Omental fat pad (tissue), 4 donors: ENCODE data around the gene GTSE1. TPM values are rescaled to one million over a fixed set of nuclear protein-coding genes. Genes with fewer than 3 reads are reported as not detected.

Experiments
- ATAC-seq: fragments of 150-250 bp; one replicate; pipeline ENCODE4 v1.9.1; 2016; ENCODE audit warnings: mild to moderate bottlenecking, moderate library complexity; ENCODE audit not compliant: low FRiP score
- DNase-seq: peaks from one replicate; pipeline ENCODE4 v3.0.0-alpha.2; 2019; ENCODE audit warnings: low spot score
- total RNA-seq, 4 donors: library from RNA; depleted of rRNA; stranded (reverse); fragments of >200 nt; gene quantifications; one replicate each; pipeline ENCODE4 v1.1.0, GENCODE V29; 2016
- TF ChIP-seq, protein P1 (sequence below), 3 donors: fragments of 450-650 bp; IDR thresholded peaks; one replicate each; pipeline ENCODE4 v1.5.1; 2016 to 2017; ENCODE audit warnings: antibody characterized with exemption in 3 of 3, mild to moderate bottlenecking in 3 of 3, moderate library complexity in 2 of 3

GTSE1 gene
- total RNA-seq, 4 donors from 2014 or later, result 1.1 to 2.5 (median 1.3) TPM; not detected in 1

DNA sequence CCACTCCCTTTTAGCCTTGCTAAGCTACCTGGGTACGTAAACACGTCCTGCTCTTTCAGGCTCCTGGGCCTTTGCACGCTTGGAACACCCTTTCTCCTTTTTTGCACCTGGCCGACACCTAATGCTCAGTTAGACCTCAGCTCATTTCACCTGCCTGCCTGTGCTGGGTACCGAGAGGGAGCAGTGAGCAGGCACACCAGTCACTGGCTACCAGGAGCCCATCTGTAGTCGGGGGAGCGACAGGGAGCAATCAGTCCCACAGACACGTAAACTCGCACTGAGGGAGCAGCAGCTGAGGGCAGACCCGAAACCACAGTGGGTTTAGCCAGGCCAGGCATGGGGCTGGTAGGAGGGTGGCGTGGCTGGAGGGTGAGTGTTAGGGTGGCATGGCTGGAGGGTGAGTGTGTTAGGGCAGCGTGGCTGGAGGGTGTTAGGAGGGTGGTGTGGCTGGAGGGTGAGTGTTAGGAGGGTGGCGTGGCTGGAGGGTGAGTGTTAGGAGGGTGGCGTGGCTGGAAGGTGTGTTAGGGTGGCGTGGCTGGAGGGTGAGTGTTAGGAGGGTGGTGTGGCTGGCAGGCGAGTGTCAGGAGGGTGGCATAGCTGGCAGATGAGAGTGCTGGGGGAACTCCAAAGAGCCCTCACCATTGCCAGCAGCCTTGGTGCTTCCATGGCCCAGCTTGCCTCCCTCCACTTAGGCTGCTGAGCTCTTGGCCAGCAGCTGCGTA lies 6.4 kb upstream of the GTSE1 start:
- TF ChIP-seq, protein P1, sequence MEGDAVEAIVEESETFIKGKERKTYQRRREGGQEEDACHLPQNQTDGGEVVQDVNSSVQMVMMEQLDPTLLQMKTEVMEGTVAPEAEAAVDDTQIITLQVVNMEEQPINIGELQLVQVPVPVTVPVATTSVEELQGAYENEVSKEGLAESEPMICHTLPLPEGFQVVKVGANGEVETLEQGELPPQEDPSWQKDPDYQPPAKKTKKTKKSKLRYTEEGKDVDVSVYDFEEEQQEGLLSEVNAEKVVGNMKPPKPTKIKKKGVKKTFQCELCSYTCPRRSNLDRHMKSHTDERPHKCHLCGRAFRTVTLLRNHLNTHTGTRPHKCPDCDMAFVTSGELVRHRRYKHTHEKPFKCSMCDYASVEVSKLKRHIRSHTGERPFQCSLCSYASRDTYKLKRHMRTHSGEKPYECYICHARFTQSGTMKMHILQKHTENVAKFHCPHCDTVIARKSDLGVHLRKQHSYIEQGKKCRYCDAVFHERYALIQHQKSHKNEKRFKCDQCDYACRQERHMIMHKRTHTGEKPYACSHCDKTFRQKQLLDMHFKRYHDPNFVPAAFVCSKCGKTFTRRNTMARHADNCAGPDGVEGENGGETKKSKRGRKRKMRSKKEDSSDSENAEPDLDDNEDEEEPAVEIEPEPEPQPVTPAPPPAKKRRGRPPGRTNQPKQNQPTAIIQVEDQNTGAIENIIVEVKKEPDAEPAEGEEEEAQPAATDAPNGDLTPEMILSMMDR (IDR thresholded peaks at IDR 0.05), result no peak
- ATAC-seq (no peak), DNase-seq (no peak)

DNA sequence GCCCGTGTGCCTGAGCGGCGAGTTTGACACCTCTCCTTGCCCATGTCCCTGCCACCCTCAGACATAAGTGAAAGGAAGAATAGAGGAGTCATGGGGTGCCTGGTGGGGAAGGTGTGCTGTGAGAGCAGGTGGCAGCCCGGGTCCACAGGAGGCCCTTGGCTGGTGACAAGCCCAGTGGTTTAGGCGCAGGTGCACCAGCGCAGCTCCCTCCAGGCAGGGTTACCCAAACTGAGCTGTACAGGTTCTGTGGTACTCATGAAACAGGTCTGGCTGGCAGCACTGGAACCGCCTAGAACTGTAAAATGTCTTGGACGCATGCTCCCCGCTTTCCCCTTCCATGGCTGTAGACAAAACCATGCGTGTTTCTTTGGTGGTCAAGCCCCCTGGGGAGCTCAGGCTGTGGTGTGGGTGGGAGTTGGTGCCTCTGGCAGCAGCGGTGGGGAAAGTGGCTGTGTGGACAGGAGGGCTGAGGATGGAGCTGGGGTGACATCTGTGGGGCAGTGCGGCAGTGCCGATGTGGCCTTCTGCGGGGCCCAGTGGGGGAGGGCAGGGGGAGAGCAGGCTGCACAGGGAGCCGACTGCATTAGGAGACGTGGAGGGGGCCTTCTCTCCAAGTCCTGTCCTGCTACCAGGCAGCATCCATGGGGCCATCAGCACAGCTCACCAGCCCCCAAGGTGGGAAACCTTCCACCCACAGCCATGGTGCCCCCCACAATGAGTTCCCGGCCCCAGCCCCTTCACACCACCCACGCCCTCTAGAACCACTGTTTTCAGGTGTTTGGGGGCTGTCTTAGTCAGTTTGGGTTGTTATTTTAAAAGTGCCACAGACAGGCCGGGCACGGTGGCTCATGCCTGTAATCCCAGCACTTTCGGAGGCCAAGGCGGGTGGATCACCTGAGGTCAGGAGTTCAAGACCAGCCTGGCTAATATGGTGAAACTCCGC lies 5.6 kb upstream of the GTSE1 start:
- ATAC-seq, result no peak
- TF ChIP-seq, protein P1 (IDR thresholded peaks at IDR 0.05), result no peak

DNA sequence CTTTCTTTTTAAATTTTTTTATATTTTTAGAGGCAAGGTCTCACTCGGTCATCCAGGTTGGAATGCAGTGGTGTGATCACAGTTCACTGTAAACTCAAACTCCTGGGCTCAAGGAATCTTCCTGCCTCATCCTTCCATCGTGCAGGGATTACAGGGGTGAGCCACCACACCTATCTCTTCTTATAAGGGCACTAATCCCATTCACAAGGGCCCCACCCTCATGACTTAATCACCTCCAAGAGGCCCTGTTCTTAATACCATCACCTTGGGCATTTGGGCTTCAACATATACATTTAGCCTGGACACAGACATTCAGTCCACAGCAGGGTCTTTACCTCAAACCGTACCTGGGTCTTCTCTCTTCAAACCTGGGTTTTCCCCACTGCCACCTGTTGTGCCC lies 4.5 kb upstream of the GTSE1 start:
- ATAC-seq, result no peak
- TF ChIP-seq, protein P1 (IDR thresholded peaks at IDR 0.05), result no peak
- no peak for DNase-seq

More for the DNA sequence above, 5.6 kb upstream of the GTSE1 start:
- DNase-seq, result no peak

DNA sequence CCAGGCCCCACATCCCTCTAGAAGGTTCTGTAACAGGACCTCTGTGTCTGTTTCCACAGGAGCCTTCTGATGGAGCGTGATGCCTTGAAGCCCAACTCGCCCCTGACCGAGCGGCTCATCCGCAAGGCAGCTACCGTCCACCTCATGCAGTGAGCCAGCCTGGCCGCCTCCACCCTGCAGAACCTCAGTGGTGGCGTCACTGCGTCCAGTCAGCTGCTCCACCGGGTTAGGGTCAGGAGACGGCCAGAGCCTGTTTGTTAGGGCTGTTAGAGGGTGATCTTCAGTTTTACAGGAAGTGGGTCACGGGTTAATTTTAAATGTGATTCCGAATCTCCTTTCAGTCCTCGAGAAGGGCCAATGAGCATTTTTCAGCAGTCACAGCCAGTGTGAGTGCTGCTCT lies 3.9 kb upstream of the GTSE1 start:
- DNase-seq, result no peak
- TF ChIP-seq, protein P1 (IDR thresholded peaks at IDR 0.05), result no peak
- no peak for ATAC-seq

DNA sequence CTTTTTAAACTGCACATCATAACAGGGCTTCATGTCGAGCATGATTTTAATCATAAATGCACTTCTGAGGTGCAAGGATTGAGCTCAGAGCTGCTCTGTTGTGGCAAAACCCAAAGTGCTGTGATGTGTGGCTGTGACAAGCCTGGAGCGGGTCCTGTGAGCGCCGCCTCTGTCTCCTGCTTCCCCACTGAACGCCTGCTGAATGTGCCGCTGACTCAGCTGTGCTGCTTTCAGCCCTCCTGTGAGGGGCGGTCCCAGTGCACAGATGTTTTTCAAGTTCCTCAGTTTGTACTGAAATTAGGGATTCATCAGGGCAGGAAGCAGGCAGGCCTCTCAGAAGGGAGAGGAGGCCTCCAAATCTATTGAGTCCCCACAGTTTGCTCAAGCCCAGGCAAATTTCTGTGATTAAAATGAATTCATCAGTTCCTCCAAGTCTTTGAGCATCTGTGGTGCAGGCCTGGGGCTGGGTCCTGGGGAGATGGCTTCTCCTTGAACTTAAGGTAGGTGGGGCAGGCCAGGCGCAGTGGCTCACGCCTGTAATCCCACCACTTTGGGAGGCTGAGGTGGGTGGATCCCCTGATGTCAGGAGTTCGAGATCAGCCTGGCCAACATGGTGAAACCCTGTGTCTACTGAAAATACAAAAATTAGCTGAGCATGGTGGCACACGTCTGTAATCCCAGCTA lies 3.0 kb upstream of the GTSE1 start:
- no peak for ATAC-seq
- TF ChIP-seq, protein P1 (IDR thresholded peaks at IDR 0.05), result no peak
- DNase-seq, result no peak

DNA sequence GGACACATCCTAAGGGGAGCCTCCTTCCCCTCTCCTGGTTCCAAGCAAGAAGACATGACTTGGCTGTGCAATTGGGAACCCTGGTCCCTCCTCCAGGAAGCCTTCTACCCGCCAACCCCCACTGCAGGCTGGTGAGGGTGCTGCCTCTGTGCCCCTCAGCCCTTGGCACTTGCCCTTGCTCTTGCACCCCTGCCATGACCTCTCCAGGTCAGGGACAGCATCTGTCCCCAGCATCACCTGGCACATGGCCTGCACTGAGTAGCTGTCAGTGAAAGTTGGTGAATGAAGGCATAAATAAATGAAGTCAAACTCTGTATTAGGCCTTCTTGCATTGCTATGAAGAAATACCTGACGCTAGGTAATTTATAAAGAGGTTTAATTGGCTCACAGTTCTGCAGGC lies 1.9 kb upstream of the GTSE1 start:
- DNase-seq, result no peak
- ATAC-seq, result no peak

More for the DNA sequence above, 1.9 kb upstream of the GTSE1 start:
- TF ChIP-seq, protein P1 (IDR thresholded peaks at IDR 0.05), result no peak
